ENCODE results near the gene SETBP1.

The SETBP1 gene

GRCh38 chr18:44659771-44660170, 20.9 kb upstream of the SETBP1 start:
- H3K9me3 ChIP-seq (ENCODE audit: control extremely low read depth in 1 of 5, control insufficient read depth in 4 of 5, insufficient read depth in 2 of 5, low read depth in 1 of 5, low read length in 4 of 5) = no peaks in the 10 kb centered on the region
- no peaks in the 10 kb centered on the region for H3K4me1 ChIP-seq (ENCODE audit: control extremely low read depth in 1 of 4, control insufficient read depth in 4 of 4, insufficient read depth in 4 of 4, low read length in 3 of 4)
- H3K4me3 ChIP-seq (ENCODE audit: control insufficient read depth in 1 of 7, extremely low read depth in 1 of 7, insufficient read depth in 4 of 7, low read depth in 2 of 7, low read length in 6 of 7) = no peak overlapping the region
- no peaks in the 10 kb centered on the region for H3K36me3 ChIP-seq (ENCODE audit: control insufficient read depth in 4 of 4, insufficient read depth in 4 of 4, low read length in 3 of 4)
- DNase-seq = no peak
- ChIA-PET POLR2A (no interaction called here), CTCF (no interaction called here)
- H3K27ac ChIP-seq (ENCODE audit: insufficient read depth in 1 of 2, low read depth in 1 of 2, low read length in 2 of 2, poor library complexity in 1 of 2, severe bottlenecking in 2 of 2) = no peak overlapping the region
- H3K27me3 ChIP-seq (replicated peaks in 2 of 5; ENCODE audit: control insufficient read depth in 4 of 5, insufficient read depth in 5 of 5, low read length in 4 of 5) = no peaks in the 10 kb centered on the region

- DNase-seq = no peak
- 94% methylated on average over 4 of the region's 4 CpGs for WGBS (ENCODE audit: insufficient coverage)
- Histone ChIP-seq H3K27me3 (replicated peaks in 2 of 5; ENCODE audit: control insufficient read depth in 4 of 5, insufficient read depth in 5 of 5, low read length in 4 of 5) (no peaks in the 10 kb centered on the region), H3K4me3 (ENCODE audit: control insufficient read depth in 1 of 7, extremely low read depth in 1 of 7, insufficient read depth in 4 of 7, low read depth in 2 of 7, low read length in 6 of 7) (no peak overlapping the region), H3K27ac (ENCODE audit: insufficient read depth in 1 of 2, low read depth in 1 of 2, low read length in 2 of 2, poor library complexity in 1 of 2, severe bottlenecking in 2 of 2) (no peak overlapping the region), H3K4me1 (ENCODE audit: control extremely low read depth in 1 of 4, control insufficient read depth in 4 of 4, insufficient read depth in 4 of 4, low read length in 3 of 4) (no peaks in the 10 kb centered on the region), H3K9me3 (ENCODE audit: control extremely low read depth in 1 of 5, control insufficient read depth in 4 of 5, insufficient read depth in 2 of 5, low read depth in 1 of 5, low read length in 4 of 5) (peaks cover 0 to 8% (median 0%) of the 10 kb centered on the region in 5 experiments), H3K36me3 (ENCODE audit: control insufficient read depth in 4 of 4, insufficient read depth in 4 of 4, low read length in 3 of 4) (no peaks in the 10 kb centered on the region)
- ChIA-PET POLR2A (no interaction called here), CTCF (no interaction called here)
Measured at GRCh38 chr18:44668270-44668975, 12.3 kb upstream of the SETBP1 start.

- H3K9me3 ChIP-seq (ENCODE audit: control extremely low read depth in 1 of 5, control insufficient read depth in 4 of 5, insufficient read depth in 2 of 5, low read depth in 1 of 5, low read length in 4 of 5) = peaks cover 0 to 6% (median 0%) of the 10 kb centered on the region in 5 experiments
- CTCF ChIA-PET = interaction anchor here (1.2 kb wide), 1 partner anchor 24 kb away, joined by 5 read pairs; no protein-coding TSS in a partner anchor
- 100% methylated on average over 1 of the region's 2 CpGs for WGBS (ENCODE audit: insufficient coverage)
Measured at GRCh38 chr18:44671914-44672313, 8.8 kb upstream of the SETBP1 start.

GRCh38 chr18:44672506-44672905, 8.2 kb upstream of the SETBP1 start:
- no peak overlapping the region for H3K27ac ChIP-seq (ENCODE audit: insufficient read depth in 1 of 2, low read depth in 1 of 2, low read length in 2 of 2, poor library complexity in 1 of 2, severe bottlenecking in 2 of 2)
- POLR2A ChIA-PET = interaction anchor here (0.5 kb wide), 1 partner anchor 162 kb away, joined by 4 read pairs; no protein-coding TSS in a partner anchor
- peaks cover 0 to 3% (median 1%) of the 10 kb centered on the region in 4 experiments for H3K4me1 ChIP-seq (ENCODE audit: control extremely low read depth in 1 of 4, control insufficient read depth in 4 of 4, insufficient read depth in 4 of 4, low read length in 3 of 4)
- no peak overlapping the region for H3K4me3 ChIP-seq (ENCODE audit: control insufficient read depth in 1 of 7, extremely low read depth in 1 of 7, insufficient read depth in 4 of 7, low read depth in 2 of 7, low read length in 6 of 7)
- no peaks in the 10 kb centered on the region for H3K36me3 ChIP-seq (ENCODE audit: control insufficient read depth in 4 of 4, insufficient read depth in 4 of 4, low read length in 3 of 4)
- CTCF ChIA-PET = no interaction called here
- no peaks in the 10 kb centered on the region for H3K27me3 ChIP-seq (replicated peaks in 2 of 5; ENCODE audit: control insufficient read depth in 4 of 5, insufficient read depth in 5 of 5, low read length in 4 of 5)
- DNase-seq = no peak
- H3K9me3 ChIP-seq (ENCODE audit: control extremely low read depth in 1 of 5, control insufficient read depth in 4 of 5, insufficient read depth in 2 of 5, low read depth in 1 of 5, low read length in 4 of 5) = peaks cover 0 to 6% (median 0%) of the 10 kb centered on the region in 5 experiments
- WGBS (ENCODE audit: insufficient coverage) = 96% methylated on average over 3 of the region's 3 CpGs

More at GRCh38 chr18:44671914-44672313, 8.8 kb upstream of the SETBP1 start:
- Histone ChIP-seq H3K27ac (ENCODE audit: insufficient read depth in 1 of 2, low read depth in 1 of 2, low read length in 2 of 2, poor library complexity in 1 of 2, severe bottlenecking in 2 of 2) (no peak overlapping the region), H3K27me3 (replicated peaks in 2 of 5; ENCODE audit: control insufficient read depth in 4 of 5, insufficient read depth in 5 of 5, low read length in 4 of 5) (no peaks in the 10 kb centered on the region), H3K4me1 (ENCODE audit: control extremely low read depth in 1 of 4, control insufficient read depth in 4 of 4, insufficient read depth in 4 of 4, low read length in 3 of 4) (no peaks in the 10 kb centered on the region), H3K4me3 (ENCODE audit: control insufficient read depth in 1 of 7, extremely low read depth in 1 of 7, insufficient read depth in 4 of 7, low read depth in 2 of 7, low read length in 6 of 7) (no peak overlapping the region), H3K36me3 (ENCODE audit: control insufficient read depth in 4 of 4, insufficient read depth in 4 of 4, low read length in 3 of 4) (no peaks in the 10 kb centered on the region)
- POLR2A ChIA-PET = no interaction called here
- peak in 1 of 3 donors; percentile 15 for DNase-seq

- H3K4me1 ChIP-seq (ENCODE audit: control extremely low read depth in 1 of 4, control insufficient read depth in 4 of 4, insufficient read depth in 4 of 4, low read length in 3 of 4) = peaks cover 0 to 11% (median 7%) of the 10 kb centered on the region in 4 experiments
- peaks cover 0 to 6% (median 0%) of the 10 kb centered on the region in 5 experiments for H3K9me3 ChIP-seq (ENCODE audit: control extremely low read depth in 1 of 5, control insufficient read depth in 4 of 5, insufficient read depth in 2 of 5, low read depth in 1 of 5, low read length in 4 of 5)
- H3K27ac ChIP-seq (ENCODE audit: insufficient read depth in 1 of 2, low read depth in 1 of 2, low read length in 2 of 2, poor library complexity in 1 of 2, severe bottlenecking in 2 of 2) = no peak overlapping the region
- no peaks in the 10 kb centered on the region for H3K36me3 ChIP-seq (ENCODE audit: control insufficient read depth in 4 of 4, insufficient read depth in 4 of 4, low read length in 3 of 4)
- POLR2A ChIA-PET = no interaction called here
- H3K4me3 ChIP-seq (ENCODE audit: control insufficient read depth in 1 of 7, extremely low read depth in 1 of 7, insufficient read depth in 4 of 7, low read depth in 2 of 7, low read length in 6 of 7) = no peak overlapping the region
- CTCF ChIA-PET = no interaction called here
- no peak for DNase-seq
- WGBS (ENCODE audit: insufficient coverage) = 100% methylated on average over 2 of the region's 3 CpGs
- no peaks in the 10 kb centered on the region for H3K27me3 ChIP-seq (replicated peaks in 2 of 5; ENCODE audit: control insufficient read depth in 4 of 5, insufficient read depth in 5 of 5, low read length in 4 of 5)
Measured at GRCh38 chr18:44673256-44673880, 7.3 kb upstream of the SETBP1 start.

GRCh38 chr18:44677933-44678332, 2.8 kb upstream of the SETBP1 start:
- H3K4me1 ChIP-seq (ENCODE audit: control extremely low read depth in 1 of 4, control insufficient read depth in 4 of 4, insufficient read depth in 4 of 4, low read length in 3 of 4) = peaks cover 13 to 37% (median 20%) of the 10 kb centered on the region in 4 experiments
- H3K9me3 ChIP-seq (ENCODE audit: control extremely low read depth in 1 of 5, control insufficient read depth in 4 of 5, insufficient read depth in 2 of 5, low read depth in 1 of 5, low read length in 4 of 5) = no peaks in the 10 kb centered on the region
- CTCF ChIA-PET = no interaction called here
- peaks cover 0 to 7% (median 0%) of the 10 kb centered on the region in 5 experiments for H3K27me3 ChIP-seq (replicated peaks in 2 of 5; ENCODE audit: control insufficient read depth in 4 of 5, insufficient read depth in 5 of 5, low read length in 4 of 5)
- peak in 1 of 3 donors; percentile 10 for DNase-seq
- no peak overlapping the region for H3K4me3 ChIP-seq (ENCODE audit: control insufficient read depth in 1 of 7, extremely low read depth in 1 of 7, insufficient read depth in 4 of 7, low read depth in 2 of 7, low read length in 6 of 7)
- POLR2A ChIA-PET = no interaction called here
- H3K36me3 ChIP-seq (ENCODE audit: control insufficient read depth in 4 of 4, insufficient read depth in 4 of 4, low read length in 3 of 4) = no peaks in the 10 kb centered on the region
- no peak overlapping the region for H3K27ac ChIP-seq (ENCODE audit: insufficient read depth in 1 of 2, low read depth in 1 of 2, low read length in 2 of 2, poor library complexity in 1 of 2, severe bottlenecking in 2 of 2)
- WGBS (ENCODE audit: insufficient coverage) = 75% methylated on average over 3 of the region's 7 CpGs

- H3K36me3 ChIP-seq (ENCODE audit: control insufficient read depth in 4 of 4, insufficient read depth in 4 of 4, low read length in 3 of 4) = no peaks in the 10 kb centered on the region
- POLR2A ChIA-PET = interaction anchor here (1.0 to 1.2 kb wide), 2 partner anchors 12 to 14 kb away, joined by 3 to 4 read pairs; no protein-coding TSS in a partner anchor
- H3K9me3 ChIP-seq (ENCODE audit: control extremely low read depth in 1 of 5, control insufficient read depth in 4 of 5, insufficient read depth in 2 of 5, low read depth in 1 of 5, low read length in 4 of 5) = no peaks in the 10 kb centered on the region
- peaks cover 13 to 42% (median 22%) of the 10 kb centered on the region in 4 experiments for H3K4me1 ChIP-seq (ENCODE audit: control extremely low read depth in 1 of 4, control insufficient read depth in 4 of 4, insufficient read depth in 4 of 4, low read length in 3 of 4)
- DNase-seq = no peak
- peak overlapping the region in 1 of 2 experiments; percentile 53 for H3K27ac ChIP-seq (ENCODE audit: insufficient read depth in 1 of 2, low read depth in 1 of 2, low read length in 2 of 2, poor library complexity in 1 of 2, severe bottlenecking in 2 of 2)
- CTCF ChIA-PET = interaction anchor here (1.0 kb wide), 1 partner anchor 77 kb away, joined by 3 read pairs; no protein-coding TSS in a partner anchor
- H3K27me3 ChIP-seq (replicated peaks in 2 of 5; ENCODE audit: control insufficient read depth in 4 of 5, insufficient read depth in 5 of 5, low read length in 4 of 5) = peaks cover 0 to 7% (median 0%) of the 10 kb centered on the region in 5 experiments
- peak overlapping the region in 5 of 7 experiments; percentile 25 to 90 (median 63) for H3K4me3 ChIP-seq (ENCODE audit: control insufficient read depth in 1 of 7, extremely low read depth in 1 of 7, insufficient read depth in 4 of 7, low read depth in 2 of 7, low read length in 6 of 7)
- 33% methylated on average over 4 of the region's 7 CpGs for WGBS (ENCODE audit: insufficient coverage)
Measured at GRCh38 chr18:44678725-44679055, 2.0 kb upstream of the SETBP1 start.
